Esophagus squamous epithelium (tissue), 5 donors: ENCODE results near the gene CIITA. TPM values are rescaled to one million over a fixed set of nuclear protein-coding genes. Genes with fewer than 3 reads are reported as not detected.

ENCODE experiments used
- DNase-seq: peaks from one replicate; lab custom pipeline; 2025; lab: John Stamatoyannopoulos, UW
- H3K27ac ChIP-seq, 4 donors: fragments of 200-600 bp; sonication (generic); one replicate each; pipeline ENCODE4 v1.5.1; 2016 to 2019; ENCODE audit warnings: mild to moderate bottlenecking in 1 of 4
- H3K27me3 ChIP-seq, 4 donors: fragments of 200-600 bp; sonication (generic); 1 replicate in 3 of 4; 2 replicates in 1 of 4; pipeline versions ENCODE4 v1.5.1 to v1.6.0; 2017 to 2021; ENCODE audit warnings: antibody characterized with exemption in 1 of 4
- H3K36me3 ChIP-seq, 3 donors: fragments of 200-600 bp; sonication (generic); one replicate each; pipeline ENCODE4 v1.5.1; 2016 to 2019
- H3K4me1 ChIP-seq, 3 donors: fragments of 200-600 bp; sonication (generic); one replicate each; pipeline ENCODE4 v1.5.1; 2017 to 2019
- H3K4me3 ChIP-seq, 4 donors: fragments of 200-600 bp; sonication (generic); 1 replicate in 3 of 4; 2 replicates in 1 of 4; pipeline ENCODE4 v1.5.1; 2016 to 2019; ENCODE audit warnings: mild to moderate bottlenecking in 2 of 4, moderate library complexity in 1 of 4
- H3K9me3 ChIP-seq, 3 donors: fragments of 200-600 bp; sonication (generic); one replicate each; pipeline ENCODE4 v1.5.1; 2016 to 2019
- POLR2A ChIP-seq, 4 donors: fragments of 450-650 bp; IDR thresholded peaks; one replicate each; pipeline ENCODE4 v1.6.1; 2017; ENCODE audit warnings: antibody characterized with exemption in 4 of 4, mild to moderate bottlenecking in 4 of 4, moderate library complexity in 3 of 4
- WGBS, 2 donors: methylation state at CpG; one replicate each; pipeline ENCODE4 v1.1.5; 2018; 5-methylcytosine and 5-hydroxymethylcytosine counted together
- intact Hi-C: fragments of 100-400 bp; cut with DNase I; formaldehyde crosslinking; loops from one replicate; pipeline ENCODE4 v1.15.0; 2022
- total RNA-seq, 4 donors: library from RNA; depleted of rRNA; stranded (reverse); fragments of >200 nt; gene quantifications; one replicate each; pipeline ENCODE4 v1.1.0, GENCODE V29; 2016
- TF ChIP-seq, protein P1 (sequence below), 6 experiments: fragments of 450-650 bp in 4 of 6; fragments of 200-600 bp in 2 of 6; sonication (generic) in 2 of 6; IDR thresholded peaks; one replicate each; pipeline ENCODE4 v1.5.1; 2016 to 2019; ENCODE audit warnings: antibody characterized with exemption in 6 of 6, mild to moderate bottlenecking in 4 of 6, moderate library complexity in 4 of 6
- donor health status: DM: yes; HTN: yes; CAD: no.

The CIITA gene
- total RNA-seq, 4 donors from 2014 or later, result 3.2 to 12.6 (median 5.7) TPM

DNA sequence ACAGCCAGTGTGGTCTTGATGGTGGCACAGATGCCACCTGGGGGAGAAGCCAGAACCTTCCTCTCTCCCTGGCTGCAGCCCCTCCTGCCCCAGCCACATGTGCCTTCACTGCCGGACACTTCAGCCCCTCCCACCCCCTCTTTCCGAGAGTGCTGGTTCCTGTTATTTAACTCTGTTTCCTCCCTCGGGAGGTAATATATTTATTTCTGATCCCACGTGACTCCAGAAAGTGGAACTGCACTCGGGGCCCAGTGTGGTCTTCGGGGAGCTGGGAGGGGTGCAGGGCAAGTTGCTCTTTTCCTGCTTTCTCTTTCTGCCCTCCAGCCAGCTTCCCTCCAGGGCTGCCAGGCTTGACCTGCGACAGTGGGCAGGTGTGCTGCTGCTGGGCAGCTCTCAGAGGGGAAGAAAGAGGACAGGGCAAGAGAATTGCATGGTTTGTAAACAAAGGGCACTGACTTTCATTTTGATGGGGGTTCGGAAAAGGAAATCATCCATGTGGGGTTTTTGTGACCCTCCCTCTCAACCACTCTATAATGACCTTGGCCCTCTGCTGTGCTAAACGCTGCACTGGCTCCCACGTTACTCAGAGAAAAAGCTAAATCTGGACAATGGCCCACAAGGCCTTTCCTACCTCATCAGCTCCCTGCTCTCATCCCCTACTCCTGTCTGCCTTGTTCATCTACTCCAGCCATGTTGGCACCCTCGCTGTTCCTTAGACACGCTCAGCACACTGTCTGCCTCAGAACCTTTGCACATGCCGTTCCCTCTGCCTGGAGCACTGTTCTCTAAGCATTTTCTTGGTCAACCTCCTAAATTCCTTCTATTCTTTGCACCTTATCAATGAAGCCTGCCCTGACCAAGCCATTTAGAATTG lies 8.2 kb upstream of the CIITA start:
- intact Hi-C loops, result no loop called here
- H3K4me3 ChIP-seq, result peak overlapping the region in 1 of 4 donors; percentile 34
- DNase-seq, result peak; percentile 28
- peaks cover 0 to 6% (median 0%) of the 10 kb centered on the region in 4 donors for H3K27me3 ChIP-seq
- H3K36me3 ChIP-seq, result no peaks in the 10 kb centered on the region
- TF ChIP-seq, protein P1, sequence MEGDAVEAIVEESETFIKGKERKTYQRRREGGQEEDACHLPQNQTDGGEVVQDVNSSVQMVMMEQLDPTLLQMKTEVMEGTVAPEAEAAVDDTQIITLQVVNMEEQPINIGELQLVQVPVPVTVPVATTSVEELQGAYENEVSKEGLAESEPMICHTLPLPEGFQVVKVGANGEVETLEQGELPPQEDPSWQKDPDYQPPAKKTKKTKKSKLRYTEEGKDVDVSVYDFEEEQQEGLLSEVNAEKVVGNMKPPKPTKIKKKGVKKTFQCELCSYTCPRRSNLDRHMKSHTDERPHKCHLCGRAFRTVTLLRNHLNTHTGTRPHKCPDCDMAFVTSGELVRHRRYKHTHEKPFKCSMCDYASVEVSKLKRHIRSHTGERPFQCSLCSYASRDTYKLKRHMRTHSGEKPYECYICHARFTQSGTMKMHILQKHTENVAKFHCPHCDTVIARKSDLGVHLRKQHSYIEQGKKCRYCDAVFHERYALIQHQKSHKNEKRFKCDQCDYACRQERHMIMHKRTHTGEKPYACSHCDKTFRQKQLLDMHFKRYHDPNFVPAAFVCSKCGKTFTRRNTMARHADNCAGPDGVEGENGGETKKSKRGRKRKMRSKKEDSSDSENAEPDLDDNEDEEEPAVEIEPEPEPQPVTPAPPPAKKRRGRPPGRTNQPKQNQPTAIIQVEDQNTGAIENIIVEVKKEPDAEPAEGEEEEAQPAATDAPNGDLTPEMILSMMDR (IDR thresholded peaks at IDR 0.05), result no peak
- peak in 1 of 4 donors; percentile 41 for TF ChIP-seq POLR2A (IDR thresholded peaks at IDR 0.05)
- 44 to 59% methylated on average over 9 to 13 of the region's 13 CpGs for WGBS, 2 donors
- peak overlapping the region; percentile 19 to 66 (median 37) for H3K27ac ChIP-seq
- H3K4me1 ChIP-seq, result peaks cover 13 to 52% (median 32%) of the 10 kb centered on the region in 3 donors
- H3K9me3 ChIP-seq, result no peaks in the 10 kb centered on the region

DNA sequence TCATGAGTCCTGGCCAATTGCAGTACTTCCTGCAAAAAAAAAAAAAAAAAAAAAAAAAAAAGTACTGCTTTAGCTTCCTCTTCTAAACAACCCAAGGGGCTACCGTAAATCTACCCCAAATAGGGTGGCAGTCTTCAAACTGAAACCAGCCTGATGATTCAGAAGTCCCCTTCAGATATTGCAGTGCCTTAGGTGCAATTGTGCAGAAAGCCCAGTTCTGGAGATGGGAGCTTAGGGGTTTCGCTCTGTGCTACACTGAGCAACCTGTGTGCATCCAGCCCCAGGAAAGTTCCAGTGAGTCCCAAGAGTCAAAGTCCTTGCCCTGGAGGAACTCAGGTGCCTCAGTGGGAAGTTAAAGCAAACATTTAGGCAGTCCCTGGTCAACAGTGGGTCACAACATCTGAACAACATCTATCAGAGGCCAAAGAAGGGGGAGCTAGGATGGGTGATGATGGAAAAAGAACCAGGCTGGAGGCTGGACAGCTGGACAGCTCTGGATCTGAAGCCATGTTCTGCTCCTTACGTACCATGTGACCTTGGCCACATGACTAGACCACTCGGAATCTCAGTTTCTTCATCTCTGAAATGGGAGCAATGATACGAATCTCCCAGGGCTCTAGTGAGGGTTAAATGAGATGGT lies 6.7 kb upstream of the CIITA start:
- peak overlapping the region in 2 of 4 donors; percentile 51 to 83 for H3K27ac ChIP-seq
- peaks cover 0 to 14% (median 0%) of the 10 kb centered on the region in 4 donors for H3K27me3 ChIP-seq
- no peaks in the 10 kb centered on the region for H3K36me3 ChIP-seq
- H3K4me1 ChIP-seq, result peaks cover 13 to 52% (median 32%) of the 10 kb centered on the region in 3 donors
- no peak for DNase-seq
- no peak overlapping the region for H3K4me3 ChIP-seq
- 71 to 84% methylated on average over 4 to 5 of the region's 5 CpGs for WGBS, 2 donors
- no peak for TF ChIP-seq POLR2A (IDR thresholded peaks at IDR 0.05)
- TF ChIP-seq, protein P1 (IDR thresholded peaks at IDR 0.05), result no peak
- no peaks in the 10 kb centered on the region for H3K9me3 ChIP-seq
- intact Hi-C loops, result no loop called here

DNA sequence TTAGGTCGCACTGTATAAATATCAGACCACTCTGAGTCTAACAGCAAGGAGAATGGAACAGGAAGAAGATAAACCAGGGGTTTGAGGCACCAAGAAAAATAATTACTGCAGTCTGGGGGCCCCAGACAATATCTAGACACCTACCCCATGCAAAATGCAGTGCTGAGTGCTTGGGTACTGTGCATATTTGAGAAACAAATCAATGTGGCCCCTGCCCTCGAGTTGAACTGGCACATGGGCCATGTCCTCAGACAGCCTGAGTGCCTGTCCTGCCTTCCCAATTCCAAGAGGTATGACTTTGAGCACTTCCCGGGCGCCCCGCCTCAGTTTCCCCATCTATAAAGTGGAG lies 6.2 kb upstream of the CIITA start:
- H3K27ac ChIP-seq, result peak overlapping the region in 3 of 4 donors; percentile 43 to 83 (median 51)
- no peaks in the 10 kb centered on the region for H3K36me3 ChIP-seq
- WGBS, 2 donors, result 56 to 84% methylated on average over 2 to 4 of the region's 5 CpGs
- TF ChIP-seq, protein P1 (IDR thresholded peaks at IDR 0.05), result no peak
- TF ChIP-seq POLR2A (IDR thresholded peaks at IDR 0.05), result no peak
- DNase-seq, result no peak
- H3K4me3 ChIP-seq, result no peak overlapping the region
- intact Hi-C loops, result no loop called here
- H3K27me3 ChIP-seq, result peaks cover 0 to 14% (median 0%) of the 10 kb centered on the region in 4 donors
- H3K9me3 ChIP-seq, result no peaks in the 10 kb centered on the region
- H3K4me1 ChIP-seq, result peaks cover 13 to 52% (median 32%) of the 10 kb centered on the region in 3 donors

DNA sequence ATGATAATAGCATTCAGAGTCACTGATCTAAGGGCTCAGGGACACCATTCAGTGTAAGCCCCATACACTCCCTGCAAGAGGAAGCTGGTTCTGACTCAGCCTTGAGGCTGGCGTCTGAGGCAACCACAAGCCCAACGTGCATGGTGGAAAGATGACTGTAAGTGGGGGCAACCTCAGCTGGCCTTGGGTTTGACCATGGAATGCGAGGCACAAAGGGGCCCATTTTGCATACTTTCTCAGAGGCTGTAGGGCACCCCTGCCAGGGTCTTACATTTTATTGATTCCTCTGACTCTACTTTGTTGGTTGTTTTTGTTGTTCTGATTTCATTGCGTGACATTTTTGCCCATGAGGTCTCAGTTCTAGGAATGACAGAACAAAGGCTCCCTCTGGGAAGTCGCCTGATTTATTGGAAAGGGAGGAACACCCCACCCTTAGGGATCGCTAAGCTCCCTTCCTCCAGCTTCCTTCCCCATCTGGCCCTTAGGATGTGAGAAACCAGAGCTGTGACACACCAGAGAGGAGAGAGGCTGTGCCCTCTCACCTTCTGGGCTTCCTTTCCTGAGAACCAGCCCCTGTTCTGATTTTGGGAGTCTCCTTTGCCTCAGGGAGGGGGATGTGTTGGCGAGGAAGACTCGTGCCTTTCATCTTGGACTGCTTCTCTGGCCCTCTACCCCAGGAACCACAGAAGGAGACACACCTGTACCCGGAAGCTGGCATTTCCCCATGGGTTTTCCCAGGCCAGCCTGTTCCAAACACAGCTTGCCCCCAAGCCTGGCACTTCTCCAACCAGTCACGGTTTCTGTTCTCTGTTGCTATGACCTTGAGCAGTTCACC lies 5.6 kb upstream of the CIITA start:
- Histone ChIP-seq H3K27ac (peak overlapping the region; percentile 43 to 83 (median 54)), H3K9me3 (no peaks in the 10 kb centered on the region), H3K4me3 (peak overlapping the region in 1 of 4 donors; percentile 2), H3K36me3 (no peaks in the 10 kb centered on the region), H3K4me1 (peaks cover 13 to 46% (median 28%) of the 10 kb centered on the region in 3 donors), H3K27me3 (peaks cover 0 to 14% (median 0%) of the 10 kb centered on the region in 4 donors)
- intact Hi-C loops, result no loop called here
- TF ChIP-seq, protein P1 (IDR thresholded peaks at IDR 0.05), result no peak
- TF ChIP-seq POLR2A (IDR thresholded peaks at IDR 0.05), result no peak
- DNase-seq, result no peak
- WGBS, 2 donors, result 8 to 11% methylated on average over 6 to 9 of the region's 10 CpGs
